ENCODE data around the gene ZBTB45.
A peak's percentile ranks its signal among the peaks of the same experiment; 100 is the strongest.

ZBTB45 gene

DNA sequence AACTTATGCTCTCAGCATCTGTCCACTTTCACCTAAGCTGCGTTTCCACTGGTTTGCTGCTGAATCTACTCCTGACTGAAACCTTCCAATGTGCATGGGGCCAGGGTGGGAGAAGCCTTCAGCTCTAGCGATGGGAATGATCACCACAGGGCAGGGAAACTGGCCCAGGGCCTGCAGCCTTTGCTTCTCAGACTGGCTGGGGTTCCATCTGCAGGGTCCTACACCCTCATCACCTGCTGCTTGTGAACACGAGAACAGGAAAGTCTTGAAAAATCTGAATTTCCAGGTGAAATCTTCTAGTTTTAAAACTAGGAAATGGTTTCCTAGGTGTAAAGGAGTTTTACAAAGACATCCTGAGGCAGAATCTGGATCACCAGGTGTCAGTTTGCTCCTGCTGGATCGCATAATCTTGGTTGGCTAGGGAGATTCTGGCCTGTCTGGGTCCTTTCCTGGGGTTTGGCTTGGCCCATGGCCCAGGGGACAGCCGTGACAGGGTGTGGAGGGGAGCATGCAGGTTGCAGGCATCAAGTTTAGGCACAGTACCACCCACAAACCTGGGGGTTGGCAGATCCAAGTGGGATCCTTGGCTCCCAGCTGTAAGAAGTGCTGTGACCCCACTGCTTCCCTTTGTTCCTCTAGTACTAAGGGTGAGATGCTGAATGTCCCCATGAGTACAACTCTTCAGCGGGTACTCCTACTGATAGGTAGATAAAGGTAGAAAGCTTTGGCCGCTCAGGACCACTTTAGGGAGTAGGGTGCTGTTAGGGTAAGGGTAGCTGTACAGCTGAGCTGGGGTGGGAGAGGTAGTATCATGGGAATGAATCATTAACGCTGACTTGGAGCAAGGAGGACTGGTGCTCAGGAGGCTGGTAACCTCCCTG lies 40.6 kb upstream of the ZBTB45 start:
- Histone ChIP-seq H3K36me3 (ENCODE audit: control insufficient read depth in 2 of 2, insufficient read depth in 2 of 2, low read length in 2 of 2) (peaks cover 8 to 10% of the 10 kb centered on the region in 2 donors), H3K27me3 (ENCODE audit: control insufficient read depth in 2 of 2, insufficient read depth in 2 of 2, low read length in 2 of 2) (no peaks in the 10 kb centered on the region), H3K4me3 (ENCODE audit: low read length in 2 of 2) (peak overlapping the region; percentile 81 to 98), H3K27ac (ENCODE audit: low read depth in 2 of 2, low read length in 2 of 2) (peak overlapping the region; percentile 99 to 100), H3K4me1 (ENCODE audit: control insufficient read depth in 2 of 2, insufficient read depth in 2 of 2, low read length in 2 of 2) (peaks cover 45 to 49% of the 10 kb centered on the region in 2 donors), H3K9me3 (ENCODE audit: control insufficient read depth in 2 of 2, low read length in 2 of 2) (no peaks in the 10 kb centered on the region), H3K9ac (ENCODE audit: low read depth in 1 of 2, low read length in 2 of 2) (peak overlapping the region; percentile 88 to 95)

DNA sequence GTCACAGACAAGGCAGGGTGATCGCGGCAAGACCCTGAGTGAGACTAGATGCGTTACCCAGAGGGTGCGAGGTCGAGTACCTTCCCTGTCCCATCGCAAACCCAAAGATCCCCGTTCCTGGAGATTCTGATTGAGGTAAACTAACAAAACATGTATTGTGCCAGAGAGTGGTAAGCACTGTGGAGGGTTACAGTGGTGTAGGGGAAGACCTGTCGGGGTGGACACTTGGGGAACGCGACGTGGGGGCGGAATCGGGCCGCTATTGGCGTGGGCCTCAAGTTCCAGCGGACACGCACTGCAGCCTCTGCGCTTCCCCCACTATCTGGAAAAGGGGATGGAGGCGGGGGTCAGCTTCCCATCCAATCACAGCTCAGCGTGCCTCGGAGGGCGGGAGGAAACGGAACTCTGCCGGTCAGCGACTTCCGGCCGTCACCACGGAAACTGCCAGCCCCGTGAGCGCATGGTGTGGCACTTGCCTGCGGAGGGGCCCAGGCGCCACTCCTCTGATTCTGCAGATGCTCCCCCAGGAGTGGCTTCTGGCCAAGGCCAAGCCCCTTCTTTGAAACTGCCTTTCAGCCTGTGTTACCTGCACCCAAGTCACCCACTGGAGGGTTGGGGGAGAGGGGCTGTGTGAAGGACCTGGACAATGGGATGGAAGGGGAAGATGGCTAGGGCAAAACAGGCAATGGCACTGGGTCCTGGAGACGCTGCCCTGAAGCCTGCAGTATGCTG lies 39.8 kb upstream of the ZBTB45 start:
- H3K27me3 ChIP-seq (ENCODE audit: control insufficient read depth in 2 of 2, insufficient read depth in 2 of 2, low read length in 2 of 2): no peaks in the 10 kb centered on the region
- H3K4me3 ChIP-seq (ENCODE audit: low read length in 2 of 2): peak overlapping the region; percentile 81 to 98
- no peaks in the 10 kb centered on the region for H3K9me3 ChIP-seq (ENCODE audit: control insufficient read depth in 2 of 2, low read length in 2 of 2)
- H3K9ac ChIP-seq (ENCODE audit: low read depth in 1 of 2, low read length in 2 of 2): peak overlapping the region; percentile 88 to 95
- peaks cover 8 to 10% of the 10 kb centered on the region in 2 donors for H3K36me3 ChIP-seq (ENCODE audit: control insufficient read depth in 2 of 2, insufficient read depth in 2 of 2, low read length in 2 of 2)
- peak overlapping the region; percentile 99 to 100 for H3K27ac ChIP-seq (ENCODE audit: low read depth in 2 of 2, low read length in 2 of 2)
- peaks cover 49 to 51% of the 10 kb centered on the region in 2 donors for H3K4me1 ChIP-seq (ENCODE audit: control insufficient read depth in 2 of 2, insufficient read depth in 2 of 2, low read length in 2 of 2)

DNA sequence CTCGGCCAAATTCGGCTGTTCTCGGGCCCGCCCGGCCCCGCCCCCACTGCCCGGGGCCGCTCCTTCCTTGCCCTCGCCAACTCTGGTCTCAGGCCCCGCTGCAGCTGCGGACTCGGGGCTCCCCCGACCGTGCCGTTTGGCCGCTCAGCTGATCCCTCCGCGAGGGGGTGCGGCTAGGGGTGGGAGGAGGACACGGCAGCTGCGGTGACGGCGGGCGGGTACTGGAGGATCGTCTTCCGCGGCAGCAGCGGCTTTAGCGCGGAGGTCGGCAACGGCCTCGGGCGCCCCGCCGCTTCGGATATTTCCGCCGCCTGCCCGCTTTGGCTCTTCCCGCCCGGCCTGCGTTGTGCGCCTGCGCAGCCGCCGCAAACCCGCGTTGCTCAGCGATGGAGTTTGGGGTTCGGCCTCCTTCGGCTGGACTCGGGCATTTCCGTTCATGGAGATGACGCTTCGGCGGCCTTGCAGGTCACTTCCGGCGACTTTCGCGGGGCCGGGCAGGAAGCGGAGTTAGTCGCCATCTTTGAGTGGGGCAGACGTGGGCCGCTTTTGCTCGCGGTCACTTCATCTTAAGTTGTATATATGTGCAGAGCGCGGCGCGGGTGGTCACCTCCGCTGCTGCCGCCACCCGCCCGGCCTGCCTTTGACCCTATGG lies 39.1 kb upstream of the ZBTB45 start:
- Histone ChIP-seq H3K27ac (ENCODE audit: low read depth in 2 of 2, low read length in 2 of 2) (peak overlapping the region; percentile 99 to 100), H3K4me3 (ENCODE audit: low read length in 2 of 2) (peak overlapping the region; percentile 81 to 98), H3K9me3 (ENCODE audit: control insufficient read depth in 2 of 2, low read length in 2 of 2) (no peaks in the 10 kb centered on the region), H3K36me3 (ENCODE audit: control insufficient read depth in 2 of 2, insufficient read depth in 2 of 2, low read length in 2 of 2) (peaks cover 8 to 10% of the 10 kb centered on the region in 2 donors), H3K4me1 (ENCODE audit: control insufficient read depth in 2 of 2, insufficient read depth in 2 of 2, low read length in 2 of 2) (peaks cover 56 to 58% of the 10 kb centered on the region in 2 donors), H3K9ac (ENCODE audit: low read depth in 1 of 2, low read length in 2 of 2) (peak overlapping the region; percentile 88 to 95), H3K27me3 (ENCODE audit: control insufficient read depth in 2 of 2, insufficient read depth in 2 of 2, low read length in 2 of 2) (no peaks in the 10 kb centered on the region)

DNA sequence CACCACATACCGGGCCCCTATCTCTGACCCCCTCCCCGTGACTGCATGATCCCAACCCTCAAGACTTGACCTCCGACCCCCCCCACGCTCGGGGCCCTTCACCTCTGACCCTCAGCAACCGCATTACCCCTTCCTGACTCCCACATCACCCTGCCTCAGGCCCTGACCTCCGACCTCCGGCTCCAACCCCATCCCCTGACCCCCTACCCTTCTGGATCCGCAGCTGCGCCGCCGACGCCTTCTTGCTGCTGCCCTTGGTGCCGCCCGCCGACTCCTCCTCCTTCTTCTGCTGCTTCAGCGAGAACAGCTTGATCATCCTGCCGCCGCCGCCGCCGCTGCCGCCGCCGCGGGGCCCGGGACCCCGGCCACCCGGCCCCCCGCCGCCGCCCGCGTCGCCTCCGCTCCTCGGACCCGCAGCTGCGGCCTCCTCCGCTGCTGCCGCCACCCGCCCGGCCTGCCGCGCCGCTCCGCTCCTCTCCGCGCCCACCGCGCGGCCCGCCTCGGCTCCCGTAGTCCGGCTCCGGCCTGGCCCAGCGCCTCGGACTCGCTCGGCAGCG lies 38.5 kb upstream of the ZBTB45 start, which contains the start of gene UBE2M:
TSS of gene UBE2M (minus strand) at position 546 of the 557 bp plus-strand sequence. CDS start at position 316, 230 bp downstream.
- H3K27me3 ChIP-seq (ENCODE audit: control insufficient read depth in 2 of 2, insufficient read depth in 2 of 2, low read length in 2 of 2): no peaks in the 10 kb centered on the region
- H3K4me3 ChIP-seq (ENCODE audit: low read length in 2 of 2): peak within 1 kb of the TSS; percentile 81 to 98
- no peaks in the 10 kb centered on the region for H3K9me3 ChIP-seq (ENCODE audit: control insufficient read depth in 2 of 2, low read length in 2 of 2)
- peaks cover 55 to 56% of the 10 kb centered on the region in 2 donors for H3K4me1 ChIP-seq (ENCODE audit: control insufficient read depth in 2 of 2, insufficient read depth in 2 of 2, low read length in 2 of 2)
- H3K36me3 ChIP-seq (ENCODE audit: control insufficient read depth in 2 of 2, insufficient read depth in 2 of 2, low read length in 2 of 2): peaks cover 8 to 10% of the 10 kb centered on the region in 2 donors
- H3K27ac ChIP-seq (ENCODE audit: low read depth in 2 of 2, low read length in 2 of 2): peak within 1 kb of the TSS; percentile 99 to 100
- H3K9ac ChIP-seq (ENCODE audit: low read depth in 1 of 2, low read length in 2 of 2): peak within 1 kb of the TSS; percentile 88 to 95

DNA sequence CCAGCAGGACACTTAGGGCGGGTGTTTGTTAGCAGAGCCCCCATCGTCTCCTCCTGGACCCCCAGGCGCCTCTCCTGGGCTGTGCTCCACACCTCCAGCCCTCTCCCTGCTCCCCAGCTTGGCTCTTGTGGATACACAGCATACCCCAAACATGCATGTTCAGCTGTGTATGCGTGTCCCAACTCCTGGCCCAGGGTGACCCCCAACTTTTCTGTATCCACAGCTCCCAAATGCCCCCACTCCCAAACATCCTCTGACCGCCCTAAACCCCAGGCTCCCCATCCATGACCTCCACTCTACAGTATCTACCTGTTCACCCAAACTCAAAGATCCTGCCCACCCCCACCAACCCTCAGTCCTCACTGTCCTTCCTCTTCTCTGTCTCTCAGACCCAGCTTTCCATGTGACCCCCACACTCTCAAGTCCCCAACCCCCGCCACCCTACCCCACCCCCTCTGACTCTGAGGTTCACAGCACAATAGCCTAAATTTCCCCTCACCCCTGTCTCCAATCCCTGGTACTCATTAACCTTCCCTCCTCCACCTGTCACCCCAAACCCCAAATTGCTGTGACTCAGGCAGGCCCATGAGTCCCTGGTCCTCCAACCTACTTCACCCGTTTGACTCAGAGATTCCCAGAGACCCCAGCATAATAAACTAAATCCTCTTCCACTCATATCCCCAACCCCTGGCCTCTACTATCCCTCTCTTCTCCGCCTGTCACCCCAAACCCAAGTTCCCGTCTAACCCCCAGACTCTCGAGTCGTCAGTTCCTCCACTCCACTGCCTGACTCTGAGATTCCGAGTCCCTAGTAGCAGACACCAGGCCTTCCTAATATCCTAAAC lies 37.8 kb upstream of the ZBTB45 start:
- Histone ChIP-seq H3K27ac (ENCODE audit: low read depth in 2 of 2, low read length in 2 of 2) (peak overlapping the region; percentile 91 to 100), H3K27me3 (ENCODE audit: control insufficient read depth in 2 of 2, insufficient read depth in 2 of 2, low read length in 2 of 2) (no peaks in the 10 kb centered on the region), H3K36me3 (ENCODE audit: control insufficient read depth in 2 of 2, insufficient read depth in 2 of 2, low read length in 2 of 2) (peaks cover 14 to 16% of the 10 kb centered on the region in 2 donors), H3K9ac (ENCODE audit: low read depth in 1 of 2, low read length in 2 of 2) (peak overlapping the region; percentile 88 to 94), H3K4me1 (ENCODE audit: control insufficient read depth in 2 of 2, insufficient read depth in 2 of 2, low read length in 2 of 2) (peaks cover 48 to 49% of the 10 kb centered on the region in 2 donors), H3K4me3 (ENCODE audit: low read length in 2 of 2) (peak overlapping the region; percentile 81 to 93), H3K9me3 (ENCODE audit: control insufficient read depth in 2 of 2, low read length in 2 of 2) (no peaks in the 10 kb centered on the region)

DNA sequence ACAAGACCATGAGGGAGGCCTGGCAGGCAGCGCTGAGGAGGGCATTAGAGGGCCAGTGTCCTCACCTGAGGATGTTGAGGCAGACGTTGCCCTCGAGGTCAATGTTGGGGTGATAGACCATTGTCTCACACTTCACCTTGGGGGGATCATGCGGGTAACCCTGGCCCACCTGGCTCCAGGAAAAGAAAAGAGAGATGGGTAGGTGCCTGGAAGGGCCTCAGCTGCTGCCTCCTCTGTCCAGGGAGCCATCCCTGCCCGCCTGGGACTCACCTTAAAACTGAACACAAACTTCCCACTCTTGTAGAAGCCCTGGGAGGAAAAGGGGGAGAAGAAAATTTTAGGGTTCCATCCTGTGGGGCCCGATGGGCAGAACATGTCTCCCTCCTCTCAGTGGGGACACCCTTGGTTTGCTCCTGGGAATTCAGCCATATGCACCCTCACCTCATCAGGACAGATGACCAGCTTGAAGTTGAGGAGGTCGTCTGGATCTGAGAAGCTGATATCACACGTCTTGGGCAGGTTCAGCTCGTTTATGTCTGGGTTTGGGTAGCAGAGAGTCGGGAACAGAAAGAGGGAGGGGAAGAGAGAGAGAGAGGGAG lies 37.1 kb upstream of the ZBTB45 start:
- Histone ChIP-seq H3K4me1 (ENCODE audit: control insufficient read depth in 2 of 2, insufficient read depth in 2 of 2, low read length in 2 of 2) (peaks cover 41 to 42% of the 10 kb centered on the region in 2 donors), H3K9ac (ENCODE audit: low read depth in 1 of 2, low read length in 2 of 2) (peak overlapping the region; percentile 88 to 94), H3K27me3 (ENCODE audit: control insufficient read depth in 2 of 2, insufficient read depth in 2 of 2, low read length in 2 of 2) (no peaks in the 10 kb centered on the region), H3K4me3 (ENCODE audit: low read length in 2 of 2) (peak overlapping the region; percentile 81 to 93), H3K36me3 (ENCODE audit: control insufficient read depth in 2 of 2, insufficient read depth in 2 of 2, low read length in 2 of 2) (peaks cover 21 to 22% of the 10 kb centered on the region in 2 donors), H3K27ac (ENCODE audit: low read depth in 2 of 2, low read length in 2 of 2) (peak overlapping the region in 1 of 2 donors; percentile 100), H3K9me3 (ENCODE audit: control insufficient read depth in 2 of 2, low read length in 2 of 2) (no peaks in the 10 kb centered on the region)

DNA sequence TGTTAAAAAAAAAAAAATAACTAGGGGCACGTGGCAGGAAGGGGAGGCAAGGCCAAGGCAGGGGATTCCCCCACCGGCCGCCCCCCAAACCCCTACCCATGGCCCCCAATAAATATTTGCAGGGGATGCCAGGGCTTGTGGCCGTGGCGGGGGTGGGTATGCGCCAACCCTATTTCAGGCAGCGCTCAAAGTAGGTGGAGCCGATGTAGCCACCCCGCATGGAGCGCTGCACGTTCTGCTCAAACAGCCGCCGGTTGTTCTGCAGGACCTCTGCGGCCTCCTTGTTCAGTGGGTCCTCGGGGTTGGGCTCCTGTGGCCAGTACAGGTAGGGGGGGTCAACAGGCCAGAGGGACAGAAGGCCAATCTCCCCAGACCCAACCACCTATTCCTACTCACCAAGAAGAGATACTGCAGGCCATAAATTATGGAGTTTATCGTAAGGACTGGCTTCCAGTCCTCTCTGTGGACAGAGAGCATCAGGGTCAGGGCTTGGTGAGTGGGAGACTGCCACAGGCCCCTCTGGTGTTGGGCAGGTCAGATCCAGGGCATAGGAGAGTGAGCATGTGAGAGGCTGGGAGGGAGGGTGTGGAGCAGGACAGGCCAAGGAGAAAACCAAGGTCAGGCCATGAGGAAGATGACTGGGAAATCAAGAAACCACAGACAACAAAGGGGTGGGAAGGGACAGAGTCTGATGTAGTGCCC lies 36.5 kb upstream of the ZBTB45 start:
- peaks cover 41% of the 10 kb centered on the region in 2 donors for H3K4me1 ChIP-seq (ENCODE audit: control insufficient read depth in 2 of 2, insufficient read depth in 2 of 2, low read length in 2 of 2)
- peak overlapping the region in 1 of 2 donors; percentile 31 for H3K4me3 ChIP-seq (ENCODE audit: low read length in 2 of 2)
- H3K27me3 ChIP-seq (ENCODE audit: control insufficient read depth in 2 of 2, insufficient read depth in 2 of 2, low read length in 2 of 2): no peaks in the 10 kb centered on the region
- H3K9ac ChIP-seq (ENCODE audit: low read depth in 1 of 2, low read length in 2 of 2): no peak overlapping the region
- H3K27ac ChIP-seq (ENCODE audit: low read depth in 2 of 2, low read length in 2 of 2): peak overlapping the region in 1 of 2 donors; percentile 97
- H3K36me3 ChIP-seq (ENCODE audit: control insufficient read depth in 2 of 2, insufficient read depth in 2 of 2, low read length in 2 of 2): peaks cover 28% of the 10 kb centered on the region in 2 donors
- no peaks in the 10 kb centered on the region for H3K9me3 ChIP-seq (ENCODE audit: control insufficient read depth in 2 of 2, low read length in 2 of 2)

DNA sequence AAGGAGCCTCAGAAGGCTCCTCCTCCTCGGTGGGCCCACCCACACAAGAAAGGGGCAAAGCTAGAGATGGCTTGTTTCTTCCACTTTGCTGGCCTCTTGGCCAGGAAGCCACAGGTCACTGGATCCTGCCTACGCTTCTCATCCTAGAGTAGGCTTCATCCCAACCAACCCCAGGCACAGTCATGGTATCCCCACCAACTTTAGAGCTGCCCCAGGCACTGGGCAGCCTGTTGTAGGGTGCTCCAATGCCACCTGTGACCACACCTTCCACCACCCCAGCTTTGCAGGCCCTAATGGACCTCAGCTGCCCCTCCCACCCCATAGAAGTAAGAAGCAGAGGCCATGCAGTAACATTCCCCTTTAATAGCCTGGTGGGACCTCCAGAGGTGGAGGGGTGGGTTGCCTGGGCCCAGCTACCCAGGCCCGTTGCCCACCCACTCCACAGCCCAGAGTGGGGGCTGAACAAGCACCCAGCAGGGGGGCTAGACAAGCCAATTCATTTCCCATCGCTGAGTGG lies 35.8 kb upstream of the ZBTB45 start:
- Histone ChIP-seq H3K27me3 (ENCODE audit: control insufficient read depth in 2 of 2, insufficient read depth in 2 of 2, low read length in 2 of 2) (no peaks in the 10 kb centered on the region), H3K9me3 (ENCODE audit: control insufficient read depth in 2 of 2, low read length in 2 of 2) (no peaks in the 10 kb centered on the region), H3K36me3 (ENCODE audit: control insufficient read depth in 2 of 2, insufficient read depth in 2 of 2, low read length in 2 of 2) (peaks cover 34 to 35% of the 10 kb centered on the region in 2 donors), H3K4me1 (ENCODE audit: control insufficient read depth in 2 of 2, insufficient read depth in 2 of 2, low read length in 2 of 2) (peaks cover 41% of the 10 kb centered on the region in 2 donors), H3K4me3 (ENCODE audit: low read length in 2 of 2) (peak overlapping the region; percentile 97 to 99), H3K27ac (ENCODE audit: low read depth in 2 of 2, low read length in 2 of 2) (peak overlapping the region; percentile 95 to 97), H3K9ac (ENCODE audit: low read depth in 1 of 2, low read length in 2 of 2) (peak overlapping the region; percentile 96 to 98)

All from mucosa of rectum (tissue), 2 donors.